NOMO-1 treated with dmso at 0.1 percent for 144 hours (cell line): ENCODE data around the gene SMG5.
"Not testable (repeated sequence)": the region's sequence is repeated elsewhere in the genome, so short reads cannot be mapped to it uniquely, and the experiment has no call there.

Source experiments
- DNase-seq: peaks from one replicate; lab custom pipeline; 2025; ENCODE audit not compliant: unreplicated experiment; lab: John Stamatoyannopoulos, UW

Gene SMG5

DNA sequence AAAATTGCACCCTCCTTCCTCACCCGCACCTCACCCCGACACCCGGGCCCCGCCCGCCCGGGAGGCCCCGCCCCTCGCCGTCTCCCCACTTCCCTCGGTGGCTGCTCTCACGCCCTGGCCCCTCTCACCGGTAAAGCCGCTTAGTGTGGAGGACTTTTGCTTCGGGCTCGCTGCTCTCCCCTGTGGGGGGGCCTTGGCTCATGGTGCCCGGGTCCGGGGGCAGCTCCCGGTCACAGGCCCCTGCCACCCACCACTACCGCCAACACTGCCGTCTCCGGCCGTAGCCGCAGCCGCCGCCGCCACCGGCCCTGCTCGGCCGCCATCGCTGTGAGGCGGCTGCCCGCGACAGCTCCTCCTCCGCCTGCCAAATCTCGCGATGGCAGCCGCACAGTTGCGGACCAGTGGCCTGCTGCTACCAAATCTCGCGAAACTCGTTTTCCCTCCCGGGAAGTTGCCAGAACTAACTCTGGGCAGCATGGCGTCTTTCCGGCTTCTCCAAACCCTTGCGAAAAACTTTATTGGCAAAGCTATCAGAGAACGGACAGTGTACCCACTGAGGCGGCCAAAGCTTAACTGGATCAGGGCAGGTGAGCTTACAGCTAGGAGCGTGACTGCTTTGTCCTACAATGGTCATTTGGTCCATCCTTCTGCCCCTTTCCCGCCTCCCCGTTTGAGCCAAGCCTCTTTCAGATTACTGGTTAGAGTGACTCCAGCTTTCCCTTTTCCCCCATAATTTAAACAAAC lies at the start of gene SMG5:
Gene SMG5, minus strand, starts transcription at position 347 of the 744 bp plus-strand sequence. Its CDS starts 145 bp downstream, at position 202.
- DNase-seq = peak; percentile 93

DNA sequence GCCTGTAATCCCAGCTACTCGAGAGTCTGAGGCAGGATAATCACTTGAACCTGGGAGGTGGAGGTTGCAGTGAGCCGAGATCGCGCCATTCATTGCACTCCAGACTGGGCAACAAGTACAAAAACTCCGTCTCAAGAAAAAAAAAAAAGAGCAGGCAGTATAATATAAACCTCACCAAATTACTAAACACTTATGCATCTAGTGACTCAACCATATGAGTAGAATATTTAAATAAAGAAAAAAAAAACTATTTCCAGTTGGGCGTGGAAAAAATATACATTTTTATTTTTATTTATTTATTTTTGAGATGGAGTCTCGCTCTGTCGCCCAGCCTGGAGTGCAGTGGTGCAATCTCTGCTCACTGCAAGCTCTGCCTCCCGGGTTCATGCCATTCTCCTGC lies 40.6 kb upstream of the SMG5 start:
- not testable (repeated sequence) for DNase-seq

DNA sequence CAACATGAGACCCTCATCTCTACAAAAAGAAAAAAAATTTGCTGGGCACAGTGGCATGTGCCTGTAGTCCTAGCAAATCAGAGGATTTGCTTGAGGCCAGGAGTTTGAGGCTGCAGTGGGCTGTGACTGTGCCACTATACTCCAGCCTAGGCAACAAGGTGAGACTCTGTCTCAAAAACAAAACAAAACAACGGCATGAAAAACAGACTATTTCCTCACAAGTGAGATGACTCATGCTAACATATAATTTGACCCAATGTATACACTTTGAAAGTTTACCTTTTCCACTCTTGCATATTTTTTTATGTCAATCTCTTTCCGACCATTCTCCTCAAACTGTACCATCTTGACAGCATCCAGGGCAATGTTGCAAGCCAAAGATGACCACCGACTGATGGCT lies 37.9 kb upstream of the SMG5 start:
- DNase-seq = no peak

DNA sequence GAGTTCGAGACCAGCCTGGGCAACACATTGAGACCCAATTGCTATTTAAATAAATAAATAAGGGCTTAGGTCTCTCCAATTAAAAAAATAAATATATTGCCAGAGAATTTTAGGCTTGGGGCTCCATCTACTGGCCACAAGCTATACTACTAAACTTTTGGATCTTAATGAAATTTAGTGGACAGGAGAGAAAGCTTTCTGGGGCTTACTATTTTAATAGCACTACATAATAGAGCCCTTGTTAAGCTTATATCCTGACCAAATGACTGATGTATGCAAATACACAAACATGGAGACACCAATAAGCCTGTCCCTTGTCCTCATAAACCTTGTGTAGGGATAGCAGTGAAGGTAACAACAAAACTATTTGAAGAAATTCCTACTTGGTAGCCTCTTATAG lies 37.0 kb upstream of the SMG5 start:
- DNase-seq = no peak

GRCh38 chr1:156316909-156317308 lies 34.3 kb upstream of the SMG5 start:
- no peak for DNase-seq

GRCh38 chr1:156310962-156311361 lies 28.3 kb upstream of the SMG5 start:
- DNase-seq = no peak

- no peak for DNase-seq
Measured at GRCh38 chr1:156308078-156308477, 25.5 kb upstream of the SMG5 start.

DNA sequence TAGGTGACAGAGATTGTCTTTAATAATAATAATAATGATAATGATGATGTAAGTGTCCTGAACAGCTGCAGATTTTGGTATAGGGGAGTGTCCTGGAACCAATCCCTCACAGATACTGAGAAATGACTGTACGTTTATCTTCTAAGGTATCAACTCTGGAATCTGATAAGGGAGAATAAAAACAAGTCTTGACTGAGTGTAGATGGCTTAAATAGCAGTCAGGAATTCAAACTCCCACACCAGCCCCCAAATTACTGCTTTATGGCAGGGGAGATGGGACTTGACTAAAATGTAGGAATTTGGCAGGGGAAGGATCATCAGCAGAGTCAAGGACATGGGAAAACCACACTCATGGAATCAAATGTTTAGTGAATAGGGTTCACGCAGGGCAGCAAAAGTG lies 22.6 kb upstream of the SMG5 start:
- DNase-seq = no peak

GRCh38 chr1:156303241-156303640 lies 20.6 kb upstream of the SMG5 start:
- no peak for DNase-seq

DNA sequence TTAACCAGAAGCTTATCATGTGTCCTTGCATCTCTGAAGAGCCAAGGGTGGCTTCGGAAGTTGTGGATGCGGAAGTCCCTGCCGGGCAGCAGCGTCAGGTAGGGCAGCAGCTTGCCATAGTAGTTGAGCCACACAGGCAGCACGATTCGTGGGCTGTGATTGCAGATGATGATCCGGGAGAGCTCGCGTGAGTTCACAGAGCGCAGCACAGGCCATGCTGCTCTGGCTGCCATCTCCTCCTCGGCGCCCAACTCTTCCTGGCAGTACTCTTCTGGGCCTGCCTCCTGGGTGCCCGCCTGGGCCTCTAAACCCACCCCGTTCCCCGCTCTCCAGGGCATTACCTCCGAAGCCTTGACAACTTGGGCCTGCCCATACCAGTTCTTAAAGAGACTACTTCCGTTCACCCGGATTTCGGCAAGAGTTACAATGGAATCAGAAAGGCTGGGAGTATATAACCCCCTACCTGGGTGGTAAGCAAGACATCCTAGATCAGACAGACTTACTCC lies 16.3 kb upstream of the SMG5 start, which contains the start of gene VHLL:
Gene VHLL, minus strand, starts transcription at position 456 of the 506 bp plus-strand sequence. Its CDS starts 118 bp downstream, at position 338.
- DNase-seq = no peak

GRCh38 chr1:156295391-156295947 lies 12.8 kb upstream of the SMG5 start, which contains the start of gene GLMP:
Gene GLMP (minus strand): TSS chr1:156295679. CDS start chr1:156295645, 34 bp downstream.
- DNase-seq = peak; percentile 52

GRCh38 chr1:156293895-156294294 lies 11.3 kb upstream of the SMG5 start:
- no peak for DNase-seq

DNA sequence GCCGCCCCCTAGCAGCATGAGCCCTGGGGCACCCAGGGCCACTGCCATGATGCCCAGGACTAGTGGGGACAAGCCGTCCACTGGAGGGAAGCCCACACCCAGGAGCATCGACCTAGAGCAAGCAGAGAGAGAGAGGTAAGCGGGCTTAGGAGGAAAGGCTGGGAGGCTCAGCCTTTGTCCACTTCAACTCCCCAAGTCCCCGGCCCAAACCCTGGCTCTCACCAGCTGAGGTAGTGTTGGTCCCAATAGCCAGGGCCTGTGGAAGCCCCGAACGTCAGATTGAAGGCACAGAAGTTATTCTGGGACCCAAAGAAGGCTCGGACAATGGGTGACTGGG lies 10.4 kb upstream of the SMG5 start:
- no peak for DNase-seq

DNA sequence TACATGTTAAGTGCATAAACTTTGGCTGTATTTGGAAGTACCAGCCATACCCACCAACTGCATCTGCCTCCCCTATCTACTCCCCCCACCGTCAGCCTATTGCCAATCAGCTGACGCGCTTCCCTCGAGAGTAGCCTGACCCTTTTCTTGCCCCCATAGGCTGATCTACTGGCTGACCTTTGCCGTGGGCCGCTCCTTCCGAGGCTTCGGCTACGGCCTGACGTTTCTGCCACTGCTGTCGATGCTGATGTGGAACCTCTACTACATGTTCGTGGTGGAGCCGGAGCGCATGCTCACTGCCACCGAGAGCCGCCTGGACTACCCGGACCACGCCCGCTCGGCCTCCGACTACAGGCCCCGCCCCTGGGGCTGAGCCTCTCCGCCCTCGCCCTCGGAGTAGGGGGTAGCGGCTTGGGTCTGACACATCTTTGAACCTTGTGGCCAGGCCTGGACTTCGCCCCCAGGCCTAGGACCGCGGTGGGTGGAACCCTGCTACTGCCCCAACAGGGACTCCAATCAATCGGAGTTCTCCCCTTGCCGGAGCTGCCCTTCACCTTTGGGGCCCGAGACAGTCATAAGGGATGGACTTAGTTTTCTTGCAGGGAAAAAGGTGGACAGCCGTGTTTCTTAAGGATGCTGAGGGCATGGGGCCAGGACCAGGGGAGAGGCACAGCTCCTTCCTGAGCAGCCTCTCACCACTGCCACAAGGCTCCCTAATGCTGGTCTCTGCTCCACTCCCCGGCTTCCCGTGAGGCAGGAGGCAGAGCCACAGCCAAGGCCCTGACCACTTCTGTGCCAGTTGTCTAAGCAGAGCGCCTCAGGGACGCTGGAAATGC lies 8.8 kb upstream of the SMG5 start:
- no peak for DNase-seq

- DNase-seq = no peak
Measured at GRCh38 chr1:156289857-156290256, 7.2 kb upstream of the SMG5 start.

GRCh38 chr1:156286061-156286460 lies 3.4 kb upstream of the SMG5 start:
- no peak for DNase-seq

- DNase-seq = no peak
Measured at GRCh38 chr1:156285437-156285836, 2.8 kb upstream of the SMG5 start.

GRCh38 chr1:156284757-156285156 lies 2.1 kb upstream of the SMG5 start:
- DNase-seq = no peak

DNA sequence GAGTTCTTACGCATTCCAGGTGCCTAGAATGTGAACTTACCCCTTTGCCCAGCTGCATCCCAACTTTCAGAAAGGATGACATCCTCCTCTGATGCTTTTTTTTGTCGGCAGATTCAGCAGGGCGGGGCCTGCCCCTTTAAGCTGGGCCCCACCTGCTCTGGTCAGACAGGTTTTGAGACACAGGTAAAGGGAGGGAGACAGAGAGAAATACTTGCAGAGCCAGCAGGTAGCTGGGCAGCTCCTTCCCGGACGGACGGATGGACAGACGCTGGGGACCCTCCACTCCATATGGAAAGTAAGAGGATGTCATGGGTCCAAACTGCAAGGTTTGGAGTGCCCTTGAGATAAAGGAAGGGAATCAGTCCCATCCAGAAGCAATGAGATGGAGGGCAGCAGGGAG lies 1.5 kb upstream of the SMG5 start, which contains the start of gene TMEM79:
Gene TMEM79, plus strand, starts transcription at position 214 of the 400 bp plus-strand sequence. CDS start 902 bp downstream, outside the sequence.
- no peak for DNase-seq

- no peak for DNase-seq
Measured at GRCh38 chr1:156283521-156283920, 896 bp upstream of the SMG5 start.

GRCh38 chr1:156281693-156282478 lies 739 bp downstream of the SMG5 start:
- DNase-seq = no peak
